AML-193 (cell line): ENCODE data around the gene DEPP1.

ENCODE experiments used
- DNase-seq, 2 experiments: peaks; one replicate each; lab custom pipeline; 2025; lab: John Stamatoyannopoulos, UW

The DEPP1 gene

GRCh38 chr10:44954042-44954441 lies 24.6 kb downstream of the DEPP1 start:
- DNase-seq: no peak

GRCh38 chr10:44952779-44953231 lies 25.8 kb downstream of the DEPP1 start:
- no peak for DNase-seq

GRCh38 chr10:44951576-44952226 lies 26.9 kb downstream of the DEPP1 start:
- no peak for DNase-seq

- DNase-seq: no peak
Observed at GRCh38 chr10:44950326-44951225, 28.0 kb downstream of the DEPP1 start.

- no peak for DNase-seq
Observed at GRCh38 chr10:44949915-44950314, 28.7 kb downstream of the DEPP1 start.

- DNase-seq: no peak
Observed at GRCh38 chr10:44949127-44949802, 29.3 kb downstream of the DEPP1 start.

- DNase-seq: peak; percentile 11 to 30
Observed at GRCh38 chr10:44948642-44949041, 30.0 kb downstream of the DEPP1 start.

- no peak for DNase-seq
Observed at GRCh38 chr10:44947371-44948152, 31.0 kb downstream of the DEPP1 start.

GRCh38 chr10:44946205-44946604 lies 32.4 kb downstream of the DEPP1 start:
- DNase-seq: peak; percentile 29 to 39

- no peak for DNase-seq
Observed at GRCh38 chr10:44944354-44944753, 34.3 kb downstream of the DEPP1 start.

- peak; percentile 70 to 73 for DNase-seq
Observed at GRCh38 chr10:44939691-44940401, 38.8 kb downstream of the DEPP1 start.

- no peak for DNase-seq
Observed at GRCh38 chr10:44938956-44939355, 39.7 kb downstream of the DEPP1 start.

GRCh38 chr10:44937196-44938005 lies 41.2 kb downstream of the DEPP1 start:
- peak; percentile 56 to 62 for DNase-seq

GRCh38 chr10:44936314-44936975 lies 42.2 kb downstream of the DEPP1 start:
- DNase-seq: no peak

GRCh38 chr10:44935966-44936295 lies 42.7 kb downstream of the DEPP1 start:
- DNase-seq: peak; percentile 44 to 63

- DNase-seq: no peak
Observed at GRCh38 chr10:44935201-44935965, 43.2 kb downstream of the DEPP1 start.

- DNase-seq: no peak
Observed at GRCh38 chr10:44934416-44935200, 44.0 kb downstream of the DEPP1 start.
